CD14-positive monocyte (primary cell): Measurements from ENCODE around the gene SAMD4B. TPM values are rescaled to one million over a fixed set of nuclear protein-coding genes. Genes with fewer than 3 reads are reported as not detected.

ENCODE experiments used
- DNase-seq, 3 donors: peaks; one replicate each; pipeline ENCODE4 v3.0.0-alpha.2; 2011 to 2022
- H2AFZ ChIP-seq: 2 replicates; pipeline ENCODE4 v1.6.0; 2012; ENCODE audit warnings: mild to moderate bottlenecking, low read depth, low read length, inconsistent platforms; ENCODE audit not compliant: insufficient read depth, poor library complexity, severe bottlenecking
- H3K27ac ChIP-seq, 2 donors: 1 replicate in 1 of 2; 2 replicates in 1 of 2; pipeline ENCODE4 v1.5.1; 2012 to 2013; ENCODE audit warnings: low read length in 2 of 2, control low read depth in 1 of 2, inconsistent platforms in 1 of 2, low read depth in 1 of 2, mild to moderate bottlenecking in 1 of 2
- H3K27me3 ChIP-seq, 2 donors: one replicate each; pipeline versions ENCODE4 v1.6.0 to v1.6.1; 2011 to 2013; ENCODE audit warnings: low read length in 2 of 2; ENCODE audit not compliant: control insufficient read depth in 2 of 2, insufficient read depth in 2 of 2
- H3K36me3 ChIP-seq, 2 donors: replicated peaks in 1 of 2; 1 replicate in 1 of 2; 2 replicates in 1 of 2; pipeline versions ENCODE4 v1.5.1 to v1.6.1; 2012 to 2013; ENCODE audit warnings: low read length in 2 of 2, control low read depth in 1 of 2, inconsistent platforms in 1 of 2, mild to moderate bottlenecking in 1 of 2; ENCODE audit not compliant: insufficient read depth in 2 of 2, control insufficient read depth in 1 of 2
- H3K4me1 ChIP-seq, 2 donors: 1 replicate in 1 of 2; 2 replicates in 1 of 2; pipeline versions ENCODE4 v1.5.1 to v1.6.1; 2012 to 2013; ENCODE audit warnings: low read length in 2 of 2, control low read depth in 1 of 2, inconsistent platforms in 1 of 2, mild to moderate bottlenecking in 1 of 2, moderate library complexity in 1 of 2; ENCODE audit not compliant: insufficient read depth in 2 of 2, control insufficient read depth in 1 of 2
- H3K4me2 ChIP-seq: replicated peaks from 2 replicates; pipeline ENCODE3; 2012; ENCODE audit warnings: low read length, moderate library complexity, mild to moderate bottlenecking; ENCODE audit not compliant: poor library complexity, severe bottlenecking; ENCODE audit errors: extremely low read depth
- H3K4me3 ChIP-seq, 3 experiments: fragments of 200-600 bp in 1 of 3; sonication (generic) in 1 of 3; replicated peaks in 1 of 3; 1 replicate in 2 of 3; 2 replicates in 1 of 3; pipeline ENCODE4 v1.5.1; 2011 to 2013; ENCODE audit warnings: low read length in 3 of 3, mild to moderate bottlenecking in 3 of 3, control low read depth in 2 of 3, low read depth in 2 of 3, inconsistent platforms in 1 of 3, moderate library complexity in 1 of 3
- H3K79me2 ChIP-seq: 2 replicates; pipeline ENCODE4 v1.6.0; 2012; ENCODE audit warnings: mild to moderate bottlenecking, control low read depth, inconsistent platforms, low read length, moderate library complexity; ENCODE audit not compliant: insufficient read depth
- H3K9ac ChIP-seq: 2 replicates; pipeline ENCODE4 v1.6.0; 2017; ENCODE audit warnings: low read length, mild to moderate bottlenecking; ENCODE audit not compliant: insufficient read depth, poor library complexity, severe bottlenecking
- H3K9me3 ChIP-seq, 2 donors: replicated peaks in 1 of 2; 1 replicate in 1 of 2; 2 replicates in 1 of 2; pipeline versions ENCODE4 v1.5.1 to v1.6.1; 2012 to 2013; ENCODE audit warnings: low read length in 2 of 2, control low read depth in 1 of 2; ENCODE audit not compliant: control insufficient read depth in 1 of 2, insufficient read depth in 1 of 2
- H4K20me1 ChIP-seq: 2 replicates; pipeline ENCODE4 v1.6.0; 2012; ENCODE audit warnings: mild to moderate bottlenecking, low read length, control low read depth, moderate library complexity; ENCODE audit not compliant: insufficient read depth
- H3K27ac Mint-ChIP-seq, 7 donors: one replicate each; pipeline ENCODE4 v1.8.0; 2020; ENCODE audit warnings: mild to moderate bottlenecking in 7 of 7, mixed read lengths in 7 of 7, moderate library complexity in 6 of 7, inconsistent platforms in 2 of 7
- H3K27me3 Mint-ChIP-seq, 3 donors: one replicate each; pipeline ENCODE4 v1.8.0; 2021 to 2022; ENCODE audit warnings: low read depth in 3 of 3, mild to moderate bottlenecking in 3 of 3, mixed read lengths in 3 of 3, moderate library complexity in 3 of 3, inconsistent platforms in 1 of 3
- H3K36me3 Mint-ChIP-seq, 2 donors: one replicate each; pipeline ENCODE4 v1.8.0; 2020; ENCODE audit warnings: mixed read lengths in 2 of 2, inconsistent platforms in 1 of 2, mild to moderate bottlenecking in 1 of 2
- H3K4me1 Mint-ChIP-seq: one replicate; pipeline ENCODE4 v1.8.0; 2020; ENCODE audit warnings: mild to moderate bottlenecking, mixed read lengths
- H3K4me3 Mint-ChIP-seq, 2 donors: one replicate each; pipeline ENCODE4 v1.8.0; 2020; ENCODE audit warnings: mild to moderate bottlenecking in 2 of 2, mixed read lengths in 2 of 2, moderate library complexity in 1 of 2
- H3K9me3 Mint-ChIP-seq, 7 donors: one replicate each; pipeline ENCODE4 v1.8.0; 2020 to 2022; ENCODE audit warnings: mixed read lengths in 7 of 7, mild to moderate bottlenecking in 6 of 7, moderate library complexity in 6 of 7, inconsistent platforms in 2 of 7
- CTCF ChIP-seq: fragments of 200-600 bp; IDR thresholded peaks from one replicate; pipeline ENCODE4 v1.8.0; 2022; ENCODE audit warnings: antibody characterized with exemption, mild to moderate bottlenecking
- WGBS: methylation state at CpG from one replicate; pipeline ENCODE4 v1.1.5; 2013; ENCODE audit warnings: missing lambda C conversion rate; ENCODE audit not compliant: insufficient coverage; 5-methylcytosine and 5-hydroxymethylcytosine counted together
- intact Hi-C, 2 donors: fragments of 100-400 bp; cut with micrococcal nuclease; formaldehyde crosslinking; loops; one replicate each; pipeline versions ENCODE4 v1.15.0 to v1.15.1; 2023
- polyA plus RNA-seq, 3 donors: library from polyadenylated mRNA; depleted of rRNA in 1 of 3; unstranded in 2 of 3; stranded (reverse) in 1 of 3; fragments of 300-500 nt in 2 of 3; fragments of >200 nt in 1 of 3; fragmentation: Illumina TruSeq in 2 of 3; gene quantifications; 1 replicate in 2 of 3; 2 replicates in 1 of 3; pipeline ENCODE4 v1.2.3, GENCODE V29; 2012 to 2021

Gene SAMD4B
- polyA plus RNA-seq, 3 donors, result 4.5 to 56.6 (median 5.6) TPM

GRCh38 chr19:39389631-39390414, 47.6 kb downstream of the SAMD4B start:
- peaks cover 48 to 68% of the 10 kb centered on the region in 2 donors for H3K36me3 Mint-ChIP-seq
- Histone ChIP-seq H2AFZ (no peak overlapping the region), H3K27me3 (no peaks in the 10 kb centered on the region), H3K4me3 (peak overlapping the region in 1 of 3 experiments; percentile 97), H3K27ac (peak overlapping the region in 1 of 2 donors; percentile 91), H3K79me2 (peaks cover 44% of the 10 kb centered on the region), H4K20me1 (peaks cover 6% of the 10 kb centered on the region), H3K36me3 (peaks cover 47 to 62% of the 10 kb centered on the region in 2 donors), H3K9me3 (no peaks in the 10 kb centered on the region), H3K9ac (no peak overlapping the region), H3K4me1 (peaks cover 21 to 22% of the 10 kb centered on the region in 2 donors), H3K4me2 (peak overlapping the region; percentile 89)
- intact Hi-C loops, result loop anchor here (5.0 to 10.0 kb wide), 3 partner anchors 48 to 145 kb away; partner anchors contain the start of genes EID2B (in 2 of the 2) and SAMD4B (in 1 of the 2)
- peaks cover 21% of the 10 kb centered on the region for H3K4me1 Mint-ChIP-seq
- H3K4me3 Mint-ChIP-seq, result peak overlapping the region; percentile 89 to 96
- H3K27me3 Mint-ChIP-seq, result peaks cover 0 to 3% (median 0%) of the 10 kb centered on the region in 3 donors
- DNase-seq, result no peak
- no CpG with 5 or more reads among the region's 13 CpGs for WGBS
- peak overlapping the region; percentile 97 to 99 (median 98) for H3K27ac Mint-ChIP-seq
- no peaks in the 10 kb centered on the region for H3K9me3 Mint-ChIP-seq
- TF ChIP-seq CTCF, result no peak

GRCh38 chr19:39390451-39390750, 48.2 kb downstream of the SAMD4B start:
- no peaks in the 10 kb centered on the region for H3K27me3 ChIP-seq
- WGBS, result 0% methylated on average over 10 of the region's 10 CpGs
- Mint-ChIP-seq H3K36me3 (peaks cover 48 to 68% of the 10 kb centered on the region in 2 donors), H3K4me1 (peaks cover 21% of the 10 kb centered on the region), H3K27ac (peak overlapping the region; percentile 97 to 99 (median 98)), H3K4me3 (peak overlapping the region; percentile 89 to 96), H3K27me3 (peaks cover 0 to 3% (median 0%) of the 10 kb centered on the region in 3 donors), H3K9me3 (no peaks in the 10 kb centered on the region)
- intact Hi-C loops, result loop anchor here (5.0 to 10.0 kb wide), 3 partner anchors 48 to 144 kb away; partner anchors contain the start of genes EID2B (in 2 of the 2) and SAMD4B (in 1 of the 2)
- peaks cover 46 to 62% of the 10 kb centered on the region in 2 donors for H3K36me3 ChIP-seq
- no peaks in the 10 kb centered on the region for H3K9me3 ChIP-seq
- peaks cover 21 to 22% of the 10 kb centered on the region in 2 donors for H3K4me1 ChIP-seq
- peak overlapping the region; percentile 89 for H3K4me2 ChIP-seq
- peak in 2 of 3 donors; percentile 17 to 58 for DNase-seq
- peaks cover 4% of the 10 kb centered on the region for H4K20me1 ChIP-seq
- H3K27ac ChIP-seq, result peak overlapping the region; percentile 85 to 91
- TF ChIP-seq CTCF, result no peak
- H2AFZ ChIP-seq, result peak overlapping the region; percentile 64
- peaks cover 48% of the 10 kb centered on the region for H3K79me2 ChIP-seq
- H3K4me3 ChIP-seq, result peak overlapping the region; percentile 77 to 97 (median 79)
- peak overlapping the region; percentile 93 for H3K9ac ChIP-seq
